ENCODE measurements around the gene CHST5. TPM values are rescaled to one million over a fixed set of nuclear protein-coding genes. Genes with fewer than 3 reads are reported as not detected.

Gene CHST5
- total RNA-seq, 6 experiments from 2014 or later, result not detected

DNA sequence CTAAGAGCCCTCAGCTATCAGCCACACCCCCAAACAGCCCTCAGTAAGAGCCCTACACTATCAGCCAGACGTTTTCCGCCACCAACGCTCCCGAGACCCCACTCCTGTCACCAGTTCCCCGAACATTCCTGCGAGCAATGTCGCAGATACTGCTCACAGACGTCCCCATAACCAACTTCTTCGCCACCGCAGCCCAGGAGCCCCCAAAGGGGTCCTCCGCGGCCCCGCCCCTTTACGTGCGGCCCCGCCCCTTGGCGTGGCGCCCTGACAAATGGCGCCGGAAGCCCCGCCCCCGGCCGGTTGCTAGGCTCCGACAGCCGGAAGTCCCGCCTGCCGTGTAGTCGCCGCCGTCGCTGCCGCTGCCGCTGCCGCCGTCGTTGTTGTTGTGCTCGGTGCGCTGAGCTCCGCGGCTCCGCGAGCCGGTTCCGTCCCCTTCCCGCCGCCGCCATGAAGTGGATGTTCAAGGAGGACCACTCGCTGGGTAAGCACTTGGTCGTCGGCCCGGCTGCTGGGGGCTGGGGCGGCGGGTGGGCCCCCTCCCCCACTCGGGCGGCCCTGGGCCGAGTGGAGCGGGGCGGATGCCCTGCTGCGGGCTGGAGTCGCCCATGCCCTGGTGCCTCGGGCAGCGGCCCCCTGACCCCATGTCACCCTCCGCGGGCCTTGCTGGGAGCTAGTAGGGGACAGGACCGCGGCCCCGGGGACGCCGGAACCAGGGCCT, 30.3 kb upstream of the CHST5 start, which contains the start of gene GABARAPL2:
TSS of gene GABARAPL2 (plus strand) at position 340 of the 718 bp plus-strand sequence. CDS start at position 448, 108 bp downstream.
- Histone ChIP-seq H3K4me1 (peaks cover 0 to 17% (median 0%) of the 10 kb centered on the region in 4 donors), H3K27ac (peak within 1 kb of the TSS; percentile 64 to 83 (median 69)), H3K4me3 (peak within 1 kb of the TSS; percentile 90 to 100 (median 99)), H3K36me3 (peaks cover 0 to 32% (median 6%) of the 10 kb centered on the region in 4 donors), H3K9me3 (no peaks in the 10 kb centered on the region), H3K27me3 (no peaks in the 10 kb centered on the region)
- under 1% methylated on average over 29 of the region's 69 CpGs for WGBS (ENCODE audit: insufficient coverage, low coverage, low lambda C conversion rate, missing lambda C conversion rate)
- TF ChIP-seq POLR2A (IDR thresholded peaks at IDR 0.05), result peak; percentile 62
- TF ChIP-seq, protein P1, sequence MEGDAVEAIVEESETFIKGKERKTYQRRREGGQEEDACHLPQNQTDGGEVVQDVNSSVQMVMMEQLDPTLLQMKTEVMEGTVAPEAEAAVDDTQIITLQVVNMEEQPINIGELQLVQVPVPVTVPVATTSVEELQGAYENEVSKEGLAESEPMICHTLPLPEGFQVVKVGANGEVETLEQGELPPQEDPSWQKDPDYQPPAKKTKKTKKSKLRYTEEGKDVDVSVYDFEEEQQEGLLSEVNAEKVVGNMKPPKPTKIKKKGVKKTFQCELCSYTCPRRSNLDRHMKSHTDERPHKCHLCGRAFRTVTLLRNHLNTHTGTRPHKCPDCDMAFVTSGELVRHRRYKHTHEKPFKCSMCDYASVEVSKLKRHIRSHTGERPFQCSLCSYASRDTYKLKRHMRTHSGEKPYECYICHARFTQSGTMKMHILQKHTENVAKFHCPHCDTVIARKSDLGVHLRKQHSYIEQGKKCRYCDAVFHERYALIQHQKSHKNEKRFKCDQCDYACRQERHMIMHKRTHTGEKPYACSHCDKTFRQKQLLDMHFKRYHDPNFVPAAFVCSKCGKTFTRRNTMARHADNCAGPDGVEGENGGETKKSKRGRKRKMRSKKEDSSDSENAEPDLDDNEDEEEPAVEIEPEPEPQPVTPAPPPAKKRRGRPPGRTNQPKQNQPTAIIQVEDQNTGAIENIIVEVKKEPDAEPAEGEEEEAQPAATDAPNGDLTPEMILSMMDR (IDR thresholded peaks at IDR 0.05), result no peak
- ATAC-seq (peak; percentile 89 to 96 (median 94)), DNase-seq (peak; percentile 87 to 89 (median 89))
- intact Hi-C loops (cut with DNase I), result no loop called here

DNA sequence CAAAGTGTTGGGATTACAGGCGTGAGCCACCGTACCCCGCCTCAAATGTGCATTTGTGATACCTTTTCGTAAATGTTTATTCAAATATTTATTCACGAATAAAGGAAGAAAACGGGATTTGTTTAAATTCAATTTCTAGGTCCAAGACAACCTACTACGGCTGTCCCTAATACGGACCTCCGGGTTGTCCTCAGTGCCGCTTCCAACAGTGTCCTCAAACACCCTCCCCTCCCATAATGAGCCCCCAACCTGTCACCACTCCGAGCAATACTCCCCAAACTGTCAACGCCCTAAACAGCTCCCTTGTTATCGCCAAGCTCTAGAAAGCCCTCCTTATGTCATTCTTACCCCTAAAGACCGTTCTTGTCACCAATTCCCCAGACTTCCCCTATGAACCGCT, 29.7 kb upstream of the CHST5 start:
- no peak for DNase-seq
- intact Hi-C loops (cut with DNase I), result no loop called here

DNA sequence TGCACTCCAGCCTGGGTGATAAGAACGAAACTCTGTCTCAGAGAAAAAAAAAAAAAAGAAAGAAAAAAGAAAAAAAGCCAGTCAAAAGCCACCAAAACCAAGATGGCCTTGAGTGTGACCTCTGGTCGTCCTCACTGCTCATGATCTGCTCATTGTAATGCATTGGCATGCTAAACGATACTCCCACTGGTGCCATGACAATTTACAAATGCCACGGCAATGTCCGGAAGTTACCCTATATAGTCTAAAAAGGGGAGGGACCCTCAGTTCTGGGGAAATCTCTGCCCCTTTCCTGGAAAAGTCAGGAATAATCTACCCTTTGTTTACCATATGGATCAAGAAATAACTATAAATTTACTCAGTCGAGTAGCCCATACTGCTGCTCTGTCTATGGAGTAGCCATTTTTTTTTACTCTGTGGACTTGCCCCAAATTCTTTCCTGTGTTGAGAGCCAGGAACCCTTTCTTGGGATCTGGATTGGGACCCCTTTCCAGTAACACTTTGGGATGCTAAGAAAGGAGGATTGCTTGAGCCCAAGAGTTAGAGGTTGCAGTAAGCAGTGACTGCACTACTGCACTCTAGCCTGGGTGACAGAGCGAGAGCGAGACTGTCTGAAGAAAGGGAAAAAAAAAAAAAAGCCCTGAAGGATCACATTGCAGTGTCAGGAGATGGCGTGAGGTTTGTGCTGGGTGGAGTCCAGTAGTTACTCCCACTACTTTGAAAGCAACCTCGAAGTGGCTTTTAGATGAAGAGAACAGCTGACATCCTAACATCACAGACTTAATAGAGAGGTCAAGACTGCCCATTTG, 23.9 kb upstream of the CHST5 start:
- 33% methylated on average over 7 of the region's 10 CpGs for WGBS (ENCODE audit: insufficient coverage, low coverage, low lambda C conversion rate, missing lambda C conversion rate)
- intact Hi-C loops (cut with DNase I), result no loop called here

More for the DNA sequence above, 29.7 kb upstream of the CHST5 start:
- H3K27me3 ChIP-seq, result no peaks in the 10 kb centered on the region
- 7% methylated on average over 13 of the region's 15 CpGs for WGBS (ENCODE audit: insufficient coverage, low coverage, low lambda C conversion rate, missing lambda C conversion rate)
- H3K36me3 ChIP-seq, result peaks cover 0 to 27% (median 4%) of the 10 kb centered on the region in 4 donors
- H3K4me1 ChIP-seq, result peaks cover 0 to 17% (median 0%) of the 10 kb centered on the region in 4 donors
- H3K4me3 ChIP-seq, result peak overlapping the region; percentile 90 to 100 (median 99)
- H3K27ac ChIP-seq, result peak overlapping the region; percentile 30 to 83 (median 69)
- H3K9me3 ChIP-seq, result no peaks in the 10 kb centered on the region
- TF ChIP-seq, protein P1 (IDR thresholded peaks at IDR 0.05), result no peak
- no peak for TF ChIP-seq POLR2A (IDR thresholded peaks at IDR 0.05)
- ATAC-seq, result peak in 1 of 4 donors; percentile 4

DNA sequence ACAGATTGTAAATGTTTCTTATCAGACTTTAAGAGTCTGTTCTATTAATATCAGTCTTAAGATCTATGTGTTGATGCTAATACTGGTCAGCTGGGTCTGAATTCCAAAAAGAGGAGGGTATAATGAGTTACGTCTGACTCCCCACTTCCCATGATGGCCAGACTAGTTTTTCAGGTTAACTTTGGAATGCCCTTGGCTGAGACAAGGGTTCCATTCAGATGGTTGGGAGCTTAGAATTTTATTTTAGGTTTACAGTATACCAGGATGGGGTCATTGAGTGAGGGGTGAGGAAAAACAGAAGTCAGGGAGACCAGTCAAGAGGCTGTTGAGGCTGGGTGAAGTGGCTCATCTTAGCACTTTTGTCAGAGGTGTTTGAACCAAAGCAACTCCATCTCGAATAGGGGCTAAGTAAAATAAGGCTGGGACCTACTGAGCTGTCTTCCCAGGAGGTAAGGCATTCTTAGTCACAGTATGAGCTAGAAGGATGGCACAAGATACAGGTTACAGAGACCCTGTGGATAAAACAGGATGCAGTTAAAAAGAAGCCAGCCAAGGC, 23.0 kb upstream of the CHST5 start:
- Histone ChIP-seq H3K9me3 (no peaks in the 10 kb centered on the region), H3K36me3 (no peaks in the 10 kb centered on the region), H3K27ac (no peak overlapping the region), H3K4me3 (no peak overlapping the region), H3K27me3 (no peaks in the 10 kb centered on the region), H3K4me1 (peaks cover 0 to 6% (median 0%) of the 10 kb centered on the region in 4 donors)
- 56% methylated on average over 2 of the region's 2 CpGs for WGBS (ENCODE audit: insufficient coverage, low coverage, low lambda C conversion rate, missing lambda C conversion rate)
- intact Hi-C loops (cut with DNase I), result no loop called here
- TF ChIP-seq POLR2A (IDR thresholded peaks at IDR 0.05), result no peak
- TF ChIP-seq, protein P1 (IDR thresholded peaks at IDR 0.05), result no peak
- no peak for DNase-seq
- ATAC-seq, result no peak

More for the DNA sequence above, 23.9 kb upstream of the CHST5 start:
- TF ChIP-seq POLR2A (IDR thresholded peaks at IDR 0.05), result no peak
- TF ChIP-seq, protein P1 (IDR thresholded peaks at IDR 0.05), result no peak
- no peaks in the 10 kb centered on the region for H3K36me3 ChIP-seq
- ATAC-seq (no peak), DNase-seq (no peak)
- no peak overlapping the region for H3K4me3 ChIP-seq
- no peak overlapping the region for H3K27ac ChIP-seq
- H3K9me3 ChIP-seq, result no peaks in the 10 kb centered on the region
- no peaks in the 10 kb centered on the region for H3K27me3 ChIP-seq
- peaks cover 0 to 5% (median 0%) of the 10 kb centered on the region in 4 donors for H3K4me1 ChIP-seq
